Kasumi-1 (cell line): ENCODE data around the gene MINPP1.
"Not testable (repeated sequence)": the region's sequence is repeated elsewhere in the genome, so short reads cannot be mapped to it uniquely, and the experiment has no call there.

ENCODE experiments used
- DNase-seq, 2 experiments: peaks; one replicate each; lab custom pipeline; 2025; lab: John Stamatoyannopoulos, UW

MINPP1 gene

GRCh38 chr10:87504640-87505365 lies at the start of gene MINPP1:
Gene MINPP1, plus strand, starts transcription at chr10:87504893. Its CDS starts 23 bp downstream, at chr10:87504916.
- DNase-seq, result peak; percentile 82 to 90

GRCh38 chr10:87456586-87457220 lies 48.0 kb upstream of the MINPP1 start:
- not testable (repeated sequence) for DNase-seq

- not testable (repeated sequence) for DNase-seq
These were observed 42.9 kb upstream of the MINPP1 start for GRCh38 chr10:87461751-87462150.

GRCh38 chr10:87466849-87467248 lies 37.8 kb upstream of the MINPP1 start:
- DNase-seq, result not testable (repeated sequence)

GRCh38 chr10:87488733-87489132 lies 16.0 kb upstream of the MINPP1 start:
- not testable (repeated sequence) for DNase-seq

GRCh38 chr10:87490285-87490684 lies 14.4 kb upstream of the MINPP1 start:
- DNase-seq, result not testable (repeated sequence)

- DNase-seq, result not testable (repeated sequence)
These were observed 12.2 kb upstream of the MINPP1 start for GRCh38 chr10:87492450-87492849.

- not testable (repeated sequence) for DNase-seq
These were observed 9.2 kb upstream of the MINPP1 start for GRCh38 chr10:87495446-87495845.

GRCh38 chr10:87497386-87497785 lies 7.3 kb upstream of the MINPP1 start:
- not testable (repeated sequence) for DNase-seq

- DNase-seq, result not testable (repeated sequence)
These were observed 6.4 kb upstream of the MINPP1 start for GRCh38 chr10:87498106-87498789.

GRCh38 chr10:87500646-87501048 lies 4.0 kb upstream of the MINPP1 start:
- DNase-seq, result no peak

- no peak for DNase-seq
These were observed 1.3 kb upstream of the MINPP1 start for GRCh38 chr10:87503401-87503800.

GRCh38 chr10:87503886-87504285 lies 807 bp upstream of the MINPP1 start:
- no peak for DNase-seq

- no peak for DNase-seq
These were observed 420 bp upstream of the MINPP1 start for GRCh38 chr10:87504307-87504639.

- peak; percentile 56 to 65 for DNase-seq
These were observed 846 bp downstream of the MINPP1 start for GRCh38 chr10:87505366-87506111.

GRCh38 chr10:87506956-87507355 lies 2.3 kb downstream of the MINPP1 start:
- DNase-seq, result no peak

GRCh38 chr10:87507879-87508483 lies 3.3 kb downstream of the MINPP1 start:
- DNase-seq, result no peak

- DNase-seq, result no peak
These were observed 4.1 kb downstream of the MINPP1 start for GRCh38 chr10:87508837-87509236.

- no peak for DNase-seq
These were observed 5.3 kb downstream of the MINPP1 start for GRCh38 chr10:87510025-87510424.

GRCh38 chr10:87511526-87511925 lies 6.8 kb downstream of the MINPP1 start:
- no peak for DNase-seq

GRCh38 chr10:87518937-87519336 lies 14.2 kb downstream of the MINPP1 start:
- no peak for DNase-seq

GRCh38 chr10:87519582-87519981 lies 14.9 kb downstream of the MINPP1 start:
- no peak for DNase-seq
